Sigmoid colon (tissue), 7 donors: ENCODE measurements around the gene F2R. TPM values are rescaled to one million over a fixed set of nuclear protein-coding genes. Genes with fewer than 3 reads are reported as not detected.
"Not testable (repeated sequence)": the region's sequence is repeated elsewhere in the genome, so short reads cannot be mapped to it uniquely, and the experiment has no call there.

Experiments
- DNase-seq: peaks from one replicate; pipeline ENCODE4 v3.0.0-alpha.2; 2019
- H3K27ac ChIP-seq, 4 donors: fragments of 200-600 bp; sonication (generic); one replicate each; pipeline ENCODE4 v1.5.1; 2016 to 2019; ENCODE audit warnings: mild to moderate bottlenecking in 1 of 4
- H3K27me3 ChIP-seq, 3 donors: fragments of 200-600 bp; sonication (generic); one replicate each; pipeline ENCODE4 v1.5.1; 2019; ENCODE audit warnings: mild to moderate bottlenecking in 1 of 3
- H3K36me3 ChIP-seq, 4 donors: fragments of 200-600 bp; sonication (generic); one replicate each; pipeline ENCODE4 v1.5.1; 2016 to 2019
- H3K4me1 ChIP-seq, 4 donors: fragments of 200-600 bp; sonication (generic); one replicate each; pipeline ENCODE4 v1.5.1; 2017 to 2019
- H3K4me3 ChIP-seq, 4 donors: fragments of 200-600 bp; sonication (generic); one replicate each; pipeline ENCODE4 v1.5.1; 2017 to 2019; ENCODE audit warnings: mild to moderate bottlenecking in 2 of 4, moderate library complexity in 1 of 4
- H3K9me3 ChIP-seq, 4 donors: fragments of 200-600 bp in 3 of 4; sonication (generic) in 3 of 4; one replicate each; pipeline versions ENCODE4 v1.5.1 to v1.6.1; 2013 to 2019
- EP300 ChIP-seq, 4 donors: sonication (generic); formaldehyde crosslinking; IDR thresholded peaks; one replicate each; pipeline ENCODE4 v1.6.1; 2017; ENCODE audit warnings: antibody characterized with exemption in 4 of 4
- POLR2A ChIP-seq, 2 donors: fragments of 450-650 bp; IDR thresholded peaks; one replicate each; pipeline ENCODE4 v1.6.1; 2016; ENCODE audit warnings: antibody characterized with exemption in 2 of 2, mild to moderate bottlenecking in 2 of 2, moderate library complexity in 2 of 2
- POLR2AphosphoS5 ChIP-seq, 4 donors: sonication (generic); formaldehyde crosslinking; IDR thresholded peaks; one replicate each; pipeline ENCODE4 v1.6.1; 2017; ENCODE audit warnings: antibody characterized with exemption in 4 of 4
- WGBS, 2 donors: extraction: QIAGEN DNeasy Blood & Tissue Kit; methylation state at CpG; one replicate each; pipeline ENCODE4 v1.1.7; 2013; 5-methylcytosine and 5-hydroxymethylcytosine counted together
- intact Hi-C: fragments of 100-400 bp; cut with DNase I; formaldehyde crosslinking; loops from one replicate; pipeline ENCODE4 v1.15.1; 2023
- polyA plus RNA-seq, 3 donors: library from polyadenylated mRNA; stranded (reverse); fragments of 200-250 nt; gene quantifications; one replicate each; pipeline ENCODE4 v1.2.3, GENCODE V29; 2013
- small RNA-seq, 3 donors: library from RNA; depleted of rRNA; stranded (forward); fragments of <200 nt; gene quantifications; one replicate each; pipeline ENCODE3, GENCODE V24; 2016
- total RNA-seq, 4 donors: library from RNA; depleted of rRNA; stranded (reverse); fragments of >200 nt; gene quantifications; one replicate each; pipeline ENCODE4 v1.1.0, GENCODE V29; 2016
- TF ChIP-seq, protein P1 (sequence below), 4 experiments: fragments of 450-650 bp in 3 of 4; fragments of 200-600 bp in 1 of 4; IDR thresholded peaks; one replicate each; pipeline ENCODE4 v1.5.1; 2016 to 2019; ENCODE audit warnings: antibody characterized with exemption in 4 of 4, mild to moderate bottlenecking in 3 of 4, moderate library complexity in 2 of 4
- donor health status: healthy with polysubstance abuse.
- donor health status: Bipolar disorder and iron deficiency.
- donor health status: healthy.

The F2R gene
- total and polyA plus RNA-seq, 7 donors, result 0.60 to 10.7 (median 5.8) TPM

DNA sequence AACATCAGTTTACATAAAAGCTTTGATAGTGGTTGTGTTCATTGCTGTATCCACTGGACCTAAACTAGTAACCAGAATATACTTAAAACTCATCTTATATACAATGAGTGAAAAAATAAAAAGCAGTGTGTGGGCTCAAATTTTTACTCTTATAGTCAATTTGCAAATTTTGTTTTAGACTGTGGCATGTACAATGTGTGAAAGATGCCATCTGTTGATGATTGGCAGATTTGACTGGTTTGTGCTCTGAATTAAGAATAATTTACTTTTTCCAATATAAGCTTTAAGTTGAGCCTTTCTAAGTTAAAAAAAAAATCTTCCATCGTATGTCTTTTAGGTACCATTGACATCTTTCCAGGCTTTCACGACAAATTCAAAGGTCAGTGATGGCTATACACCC is 60.5 kb downstream of the F2R start:
- WGBS, 2 donors, result 85 to 90% methylated on average over 2 of the region's 2 CpGs
- Histone ChIP-seq H3K9me3 (no peaks in the 10 kb centered on the region), H3K4me3 (no peak overlapping the region), H3K27ac (no peak overlapping the region), H3K27me3 (no peaks in the 10 kb centered on the region), H3K4me1 (no peaks in the 10 kb centered on the region), H3K36me3 (no peaks in the 10 kb centered on the region)
- TF ChIP-seq EP300 (IDR thresholded peaks at IDR 0.05), result no peak
- TF ChIP-seq, protein P1, sequence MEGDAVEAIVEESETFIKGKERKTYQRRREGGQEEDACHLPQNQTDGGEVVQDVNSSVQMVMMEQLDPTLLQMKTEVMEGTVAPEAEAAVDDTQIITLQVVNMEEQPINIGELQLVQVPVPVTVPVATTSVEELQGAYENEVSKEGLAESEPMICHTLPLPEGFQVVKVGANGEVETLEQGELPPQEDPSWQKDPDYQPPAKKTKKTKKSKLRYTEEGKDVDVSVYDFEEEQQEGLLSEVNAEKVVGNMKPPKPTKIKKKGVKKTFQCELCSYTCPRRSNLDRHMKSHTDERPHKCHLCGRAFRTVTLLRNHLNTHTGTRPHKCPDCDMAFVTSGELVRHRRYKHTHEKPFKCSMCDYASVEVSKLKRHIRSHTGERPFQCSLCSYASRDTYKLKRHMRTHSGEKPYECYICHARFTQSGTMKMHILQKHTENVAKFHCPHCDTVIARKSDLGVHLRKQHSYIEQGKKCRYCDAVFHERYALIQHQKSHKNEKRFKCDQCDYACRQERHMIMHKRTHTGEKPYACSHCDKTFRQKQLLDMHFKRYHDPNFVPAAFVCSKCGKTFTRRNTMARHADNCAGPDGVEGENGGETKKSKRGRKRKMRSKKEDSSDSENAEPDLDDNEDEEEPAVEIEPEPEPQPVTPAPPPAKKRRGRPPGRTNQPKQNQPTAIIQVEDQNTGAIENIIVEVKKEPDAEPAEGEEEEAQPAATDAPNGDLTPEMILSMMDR (IDR thresholded peaks at IDR 0.05), result no peak
- no peak for TF ChIP-seq POLR2AphosphoS5 (IDR thresholded peaks at IDR 0.05)
- no peak for TF ChIP-seq POLR2A (IDR thresholded peaks at IDR 0.05)
- DNase-seq, result no peak
- intact Hi-C loops, result no loop called here

DNA sequence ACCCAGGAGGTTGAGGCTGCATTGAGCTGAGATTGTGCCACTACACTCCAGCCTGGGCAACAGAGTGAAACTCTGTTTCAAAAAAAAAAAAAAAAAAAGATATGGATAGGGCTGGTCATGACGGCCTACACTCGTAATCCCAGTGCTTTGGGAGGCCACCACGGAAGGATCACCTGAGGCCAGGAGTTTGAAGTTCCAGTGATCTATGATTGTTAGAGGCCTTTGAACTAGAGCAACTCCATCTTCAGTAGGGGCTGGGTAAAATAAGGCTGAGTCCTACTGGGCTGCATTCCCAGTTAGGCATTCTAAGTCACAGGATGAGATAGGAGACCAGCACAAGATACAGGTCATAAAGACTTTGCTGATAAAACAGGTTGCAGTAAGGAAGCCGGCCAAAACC is 64.7 kb downstream of the F2R start:
- H3K27me3 ChIP-seq, H3K4me3 ChIP-seq, H3K4me1 ChIP-seq, intact Hi-C loops, DNase-seq, H3K9me3 ChIP-seq, H3K36me3 ChIP-seq, H3K27ac ChIP-seq: not testable (repeated sequence)
- 96 to 97% methylated on average over 4 of the region's 4 CpGs for WGBS, 2 donors

DNA sequence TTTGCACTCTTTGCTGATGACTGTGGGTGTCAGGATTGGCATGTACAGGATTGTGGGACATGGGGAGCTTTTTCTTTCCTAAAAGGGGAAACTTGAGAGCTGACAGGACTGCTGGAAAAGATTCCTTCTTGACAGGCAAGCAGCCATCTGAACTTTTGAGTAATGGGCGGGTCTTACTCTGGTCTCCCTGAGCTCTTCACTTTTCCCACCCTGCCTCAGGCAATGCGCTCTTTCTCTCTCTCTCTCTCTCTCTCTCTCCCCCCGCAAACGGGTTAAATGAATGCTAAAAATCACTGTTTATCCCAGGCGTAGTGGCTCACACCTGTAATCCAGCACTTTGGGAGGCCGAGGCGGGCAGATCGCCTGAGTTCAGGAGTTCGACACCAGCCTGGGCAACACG is 65.8 kb downstream of the F2R start:
- Histone ChIP-seq H3K4me1 (no peaks in the 10 kb centered on the region), H3K36me3 (no peaks in the 10 kb centered on the region), H3K4me3 (no peak overlapping the region), H3K27me3 (no peaks in the 10 kb centered on the region), H3K9me3 (no peaks in the 10 kb centered on the region), H3K27ac (no peak overlapping the region)
- no peak for DNase-seq
- 93 to 97% methylated on average over 10 of the region's 10 CpGs for WGBS, 2 donors
- intact Hi-C loops, result no loop called here
- TF ChIP-seq POLR2A (IDR thresholded peaks at IDR 0.05), result no peak
- TF ChIP-seq POLR2AphosphoS5 (IDR thresholded peaks at IDR 0.05), result no peak
- TF ChIP-seq, protein P1 (IDR thresholded peaks at IDR 0.05), result no peak
- TF ChIP-seq EP300 (IDR thresholded peaks at IDR 0.05), result no peak

DNA sequence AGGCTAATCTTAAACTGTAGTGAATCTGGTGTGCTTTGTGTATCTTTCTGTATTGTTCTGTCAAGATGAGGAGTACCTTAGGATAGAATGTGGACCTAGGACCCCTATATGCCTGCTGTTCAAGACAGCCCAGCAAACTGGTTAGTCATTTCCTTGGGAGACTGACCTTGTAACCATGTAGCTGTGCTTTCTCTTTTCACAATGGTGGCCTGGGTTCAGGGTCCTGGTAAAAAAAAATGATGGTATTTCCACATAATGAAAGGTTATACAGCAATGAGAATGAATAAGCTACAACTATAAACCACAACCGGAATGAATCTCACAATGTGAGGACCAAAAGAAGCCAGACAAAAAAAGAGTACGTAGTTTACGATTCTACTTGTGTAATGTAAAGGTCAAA is 66.5 kb downstream of the F2R start:
- Histone ChIP-seq H3K27me3 (no peaks in the 10 kb centered on the region), H3K4me1 (no peaks in the 10 kb centered on the region), H3K4me3 (no peak overlapping the region), H3K9me3 (no peaks in the 10 kb centered on the region), H3K27ac (no peak overlapping the region), H3K36me3 (no peaks in the 10 kb centered on the region)
- TF ChIP-seq EP300 (IDR thresholded peaks at IDR 0.05) (no peak), POLR2AphosphoS5 (IDR thresholded peaks at IDR 0.05) (no peak), POLR2A (IDR thresholded peaks at IDR 0.05) (no peak)
- TF ChIP-seq, protein P1 (IDR thresholded peaks at IDR 0.05), result no peak
- 68 to 83% methylated on average over 3 of the region's 3 CpGs for WGBS, 2 donors
- intact Hi-C loops, result no loop called here
- no peak for DNase-seq

Small RNA genes within 50 kb of the gene (small RNA-seq; reads per million reads assigned to genes)
- gene RF02154 (0 reads per million in 3 donors), gene RF02155 (0 reads per million in 3 donors)

Other genes starting within 250 kb of the F2R start
- gene F2RL2, start 92.7 kb upstream of the F2R start, total RNA-seq, result 1 to 10 TPM; 1.4 to 6.6 (median 3.9) TPM
- gene F2RL2, start 92.7 kb upstream of the F2R start, polyA plus RNA-seq, result 1 to 10 TPM in 1 of 3 donors, under 1 TPM in 1, not detected in 1; 0.60 to 1.0 TPM
- under 1 TPM; 0.16 to 0.55 (median 0.31) TPM for gene F2RL1, start 102.9 kb downstream of the F2R start, total RNA-seq
- 10 to 100 TPM; 15.0 to 51.7 (median 24.5) TPM for gene F2RL1, start 102.9 kb downstream of the F2R start, polyA plus RNA-seq
- not detected for gene S100Z, start 133.9 kb downstream of the F2R start, total RNA-seq
- under 1 TPM; 0.25 to 0.69 (median 0.60) TPM for gene S100Z, start 133.9 kb downstream of the F2R start, polyA plus RNA-seq
- 1 to 10 TPM in 1 of 4 donors, under 1 TPM in 1, not detected in 2; 0.54 to 3.2 TPM for gene CRHBP, start 236.9 kb downstream of the F2R start, total RNA-seq
- gene CRHBP, start 236.9 kb downstream of the F2R start, polyA plus RNA-seq, result 1 to 10 TPM in 1 of 3 donors, under 1 TPM in 2; 0.31 to 1.8 (median 0.92) TPM